IPS DF 4.7 (cell line): Measurements from ENCODE around the gene TMPRSS15.

Experiments
- DNase-seq: peaks from one replicate; pipeline ENCODE4 v3.0.0-alpha.2; 2013; ENCODE audit warnings: low spot score; ENCODE audit errors: extremely low read depth

TMPRSS15 gene

GRCh38 chr21:18350216-18350615 is 53.4 kb downstream of the TMPRSS15 start:
- no peak for DNase-seq

GRCh38 chr21:18349468-18349867 is 54.1 kb downstream of the TMPRSS15 start:
- DNase-seq, result no peak

- no peak for DNase-seq
These were observed 63.1 kb downstream of the TMPRSS15 start for GRCh38 chr21:18340387-18340942.

- no peak for DNase-seq
These were observed 67.8 kb downstream of the TMPRSS15 start for GRCh38 chr21:18335651-18336236.

- no peak for DNase-seq
These were observed 69.5 kb downstream of the TMPRSS15 start for GRCh38 chr21:18334066-18334465.

- DNase-seq, result no peak
These were observed 85.4 kb downstream of the TMPRSS15 start for GRCh38 chr21:18318156-18318555.

- no peak for DNase-seq
These were observed 105.4 kb downstream of the TMPRSS15 start for GRCh38 chr21:18298228-18298627.

- DNase-seq, result no peak
These were observed 109.5 kb downstream of the TMPRSS15 start for GRCh38 chr21:18294100-18294499.

- no peak for DNase-seq
These were observed 113.7 kb downstream of the TMPRSS15 start for GRCh38 chr21:18289876-18290275.

GRCh38 chr21:18285379-18285778 is 118.2 kb downstream of the TMPRSS15 start:
- no peak for DNase-seq

- DNase-seq, result no peak
These were observed 127.8 kb downstream of the TMPRSS15 start for GRCh38 chr21:18275781-18276180.

GRCh38 chr21:18274370-18274769 is 129.2 kb downstream of the TMPRSS15 start:
- DNase-seq, result no peak

- no peak for DNase-seq
These were observed 130.2 kb downstream of the TMPRSS15 start for GRCh38 chr21:18273400-18273799.

GRCh38 chr21:18269856-18270255 is 133.7 kb downstream of the TMPRSS15 start:
- no peak for DNase-seq

- DNase-seq, result no peak
These were observed 134.7 kb downstream of the TMPRSS15 start for GRCh38 chr21:18268906-18269305.

- no peak for DNase-seq
These were observed 136.1 kb downstream of the TMPRSS15 start for GRCh38 chr21:18267496-18267895.

- DNase-seq, result no peak
These were observed 137.6 kb downstream of the TMPRSS15 start for GRCh38 chr21:18265944-18266343.

GRCh38 chr21:18253799-18254198 is 149.8 kb downstream of the TMPRSS15 start:
- no peak for DNase-seq

GRCh38 chr21:18253221-18253620 is 150.4 kb downstream of the TMPRSS15 start:
- DNase-seq, result no peak

GRCh38 chr21:18252680-18253079 is 150.9 kb downstream of the TMPRSS15 start:
- DNase-seq, result no peak

- DNase-seq, result no peak
These were observed 151.3 kb downstream of the TMPRSS15 start for GRCh38 chr21:18252256-18252655.

GRCh38 chr21:18251065-18251464 is 152.5 kb downstream of the TMPRSS15 start:
- DNase-seq, result no peak

- no peak for DNase-seq
These were observed 153.9 kb downstream of the TMPRSS15 start for GRCh38 chr21:18249672-18250071.

GRCh38 chr21:18248171-18248570 is 155.4 kb downstream of the TMPRSS15 start:
- no peak for DNase-seq
